Measurements from ENCODE around the gene ESRP2. TPM values are rescaled to one million over a fixed set of nuclear protein-coding genes. Genes with fewer than 3 reads are reported as not detected.

The ESRP2 gene
- total RNA-seq, 3 donors from 2014 or later (not counting 1 experiment from before 2014, with no cell fraction given), result not detected

- H3K9me3 ChIP-seq (ENCODE audit: control insufficient read depth, insufficient read depth, low read length), result no peaks in the 10 kb centered on the region
- peak overlapping the region; percentile 66 for H3K27ac ChIP-seq (ENCODE audit: low read length)
- no peaks in the 10 kb centered on the region for H3K27me3 Mint-ChIP-seq (ENCODE audit: low read depth in 2 of 2)
- H3K36me3 ChIP-seq (ENCODE audit: control insufficient read depth, insufficient read depth, low read length), result peaks cover 21% of the 10 kb centered on the region
- peak overlapping the region; percentile 87 to 88 for H3K27ac Mint-ChIP-seq
- H3K27me3 ChIP-seq (ENCODE audit: control insufficient read depth, insufficient read depth, low read length), result no peaks in the 10 kb centered on the region
- intact Hi-C loops (cut with micrococcal nuclease), result no loop called here
- DNase-seq (peak in 1 of 2 donors; percentile 84), ATAC-seq (peak; percentile 44 to 78 (median 76))
- H3K4me1 Mint-ChIP-seq, result peaks cover 15 to 25% of the 10 kb centered on the region in 2 donors
- TF ChIP-seq CTCF (IDR thresholded peaks at IDR 0.05), result no peak
- peaks cover 47% of the 10 kb centered on the region for H3K4me1 ChIP-seq (ENCODE audit: control insufficient read depth, insufficient read depth, low read length)
- H3K36me3 Mint-ChIP-seq, result no peaks in the 10 kb centered on the region
- no peak overlapping the region for H3K4me3 ChIP-seq (ENCODE audit: low read length)
- no peaks in the 10 kb centered on the region for H3K9me3 Mint-ChIP-seq
- WGBS (ENCODE audit: insufficient coverage), result 4% methylated on average over 3 of the region's 4 CpGs
- H3K4me3 Mint-ChIP-seq, result peak overlapping the region; percentile 42
These were observed 39.8 kb upstream of the ESRP2 start for GRCh38 chr16:68275611-68276191.

GRCh38 chr16:68274441-68274840 lies 38.5 kb upstream of the ESRP2 start:
- H3K4me1 ChIP-seq (ENCODE audit: control insufficient read depth, insufficient read depth, low read length), result peaks cover 56% of the 10 kb centered on the region
- no peaks in the 10 kb centered on the region for H3K27me3 Mint-ChIP-seq (ENCODE audit: low read depth in 2 of 2)
- intact Hi-C loops (cut with micrococcal nuclease), result no loop called here
- no peak overlapping the region for H3K4me3 ChIP-seq (ENCODE audit: low read length)
- H3K9me3 ChIP-seq (ENCODE audit: control insufficient read depth, insufficient read depth, low read length), result no peaks in the 10 kb centered on the region
- ATAC-seq (no peak), DNase-seq (no peak)
- peaks cover 15 to 26% of the 10 kb centered on the region in 2 donors for H3K4me1 Mint-ChIP-seq
- H3K27ac Mint-ChIP-seq, result peak overlapping the region in 1 of 2 donors; percentile 40
- peaks cover 14% of the 10 kb centered on the region for H3K36me3 ChIP-seq (ENCODE audit: control insufficient read depth, insufficient read depth, low read length)
- no peaks in the 10 kb centered on the region for H3K36me3 Mint-ChIP-seq
- H3K4me3 Mint-ChIP-seq, result no peak overlapping the region
- peak overlapping the region; percentile 66 for H3K27ac ChIP-seq (ENCODE audit: low read length)
- no peaks in the 10 kb centered on the region for H3K9me3 Mint-ChIP-seq
- no peaks in the 10 kb centered on the region for H3K27me3 ChIP-seq (ENCODE audit: control insufficient read depth, insufficient read depth, low read length)
- no peak for TF ChIP-seq CTCF (IDR thresholded peaks at IDR 0.05)
- 92% methylated on average over 4 of the region's 4 CpGs for WGBS (ENCODE audit: insufficient coverage)

- intact Hi-C loops (cut with micrococcal nuclease), result no loop called here
- Histone ChIP-seq H3K27me3 (ENCODE audit: control insufficient read depth, insufficient read depth, low read length) (no peaks in the 10 kb centered on the region), H3K27ac (ENCODE audit: low read length) (peak overlapping the region; percentile 66), H3K36me3 (ENCODE audit: control insufficient read depth, insufficient read depth, low read length) (peaks cover 14% of the 10 kb centered on the region), H3K9me3 (ENCODE audit: control insufficient read depth, insufficient read depth, low read length) (no peaks in the 10 kb centered on the region), H3K4me1 (ENCODE audit: control insufficient read depth, insufficient read depth, low read length) (peaks cover 57% of the 10 kb centered on the region), H3K4me3 (ENCODE audit: low read length) (no peak overlapping the region)
- no peak for DNase-seq
- H3K4me1 Mint-ChIP-seq, result peaks cover 15 to 31% of the 10 kb centered on the region in 2 donors
- no peaks in the 10 kb centered on the region for H3K36me3 Mint-ChIP-seq
- no peak for TF ChIP-seq CTCF (IDR thresholded peaks at IDR 0.05)
- H3K27me3 Mint-ChIP-seq (ENCODE audit: low read depth in 2 of 2), result no peaks in the 10 kb centered on the region
- peak overlapping the region in 1 of 2 donors; percentile 40 for H3K27ac Mint-ChIP-seq
- no peak overlapping the region for H3K4me3 Mint-ChIP-seq
- ATAC-seq, result no peak
- 93% methylated on average over 8 of the region's 8 CpGs for WGBS (ENCODE audit: insufficient coverage)
- no peaks in the 10 kb centered on the region for H3K9me3 Mint-ChIP-seq
These were observed 38.0 kb upstream of the ESRP2 start for GRCh38 chr16:68273896-68274295.

- Mint-ChIP-seq H3K27ac (peak overlapping the region; percentile 62 to 67), H3K4me3 (peak overlapping the region; percentile 28), H3K4me1 (peaks cover 15 to 32% of the 10 kb centered on the region in 2 donors), H3K36me3 (no peaks in the 10 kb centered on the region), H3K27me3 (ENCODE audit: low read depth in 2 of 2) (no peaks in the 10 kb centered on the region), H3K9me3 (no peaks in the 10 kb centered on the region)
- intact Hi-C loops (cut with micrococcal nuclease), result no loop called here
- Histone ChIP-seq H3K4me3 (ENCODE audit: low read length) (no peak overlapping the region), H3K36me3 (ENCODE audit: control insufficient read depth, insufficient read depth, low read length) (peaks cover 14% of the 10 kb centered on the region), H3K4me1 (ENCODE audit: control insufficient read depth, insufficient read depth, low read length) (peaks cover 57% of the 10 kb centered on the region), H3K27me3 (ENCODE audit: control insufficient read depth, insufficient read depth, low read length) (no peaks in the 10 kb centered on the region), H3K27ac (ENCODE audit: low read length) (no peak overlapping the region), H3K9me3 (ENCODE audit: control insufficient read depth, insufficient read depth, low read length) (no peaks in the 10 kb centered on the region)
- no peak for ATAC-seq
- WGBS (ENCODE audit: insufficient coverage), result 98% methylated on average over 5 of the region's 5 CpGs
- no peak for TF ChIP-seq CTCF (IDR thresholded peaks at IDR 0.05)
- DNase-seq, result no peak
These were observed 37.5 kb upstream of the ESRP2 start for GRCh38 chr16:68273459-68273858.

All from natural killer cell (primary cell).